ENCODE results near the gene ATP2A1.
"Not testable (repeated sequence)": the region's sequence is repeated elsewhere in the genome, so short reads cannot be mapped to it uniquely, and the experiment has no call there.

Gene ATP2A1

DNA sequence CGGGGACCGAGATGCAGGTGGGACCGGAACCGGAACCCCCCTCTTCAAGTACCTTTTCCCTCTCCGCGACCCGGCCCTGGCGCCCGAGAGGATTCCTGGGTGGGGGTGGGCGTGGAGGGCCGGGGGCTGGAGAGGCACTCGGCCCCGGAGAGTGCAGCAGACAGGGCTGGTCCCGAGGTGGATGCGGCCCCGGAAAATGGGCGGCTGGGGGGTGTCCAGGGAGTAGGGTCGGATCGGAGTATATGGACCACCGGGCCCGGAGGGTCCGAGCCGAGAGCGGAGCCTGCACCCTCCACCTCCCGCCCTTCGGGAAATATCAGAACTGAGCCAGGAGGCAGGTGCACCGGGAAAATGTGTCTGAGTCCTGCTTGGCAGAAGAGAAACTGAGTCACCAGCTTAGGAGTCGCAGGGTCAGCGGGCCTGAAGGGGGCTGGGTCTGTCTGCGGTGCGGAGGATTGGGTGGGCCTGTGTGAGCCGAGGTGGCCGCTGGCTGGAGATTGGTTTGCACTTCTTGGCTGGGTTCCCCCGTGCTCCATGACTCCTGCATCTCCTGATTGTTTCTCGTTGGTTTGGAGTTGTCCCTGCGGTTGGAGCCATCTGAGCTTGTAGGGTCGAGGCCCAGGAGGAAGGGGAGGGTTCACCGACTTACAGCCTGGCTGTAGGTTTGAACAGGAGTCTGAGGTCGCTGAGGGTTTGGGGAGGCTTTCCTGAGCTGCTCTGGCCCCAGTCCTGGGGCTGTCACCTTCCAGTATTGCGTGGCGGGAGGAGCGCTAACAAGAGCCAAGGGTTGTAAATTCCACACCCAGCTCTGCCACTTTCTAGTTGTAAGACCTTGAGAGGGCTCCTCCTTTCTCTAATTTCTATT lies 14.1 kb upstream of the ATP2A1 start:
- DNase-seq: no peak

DNA sequence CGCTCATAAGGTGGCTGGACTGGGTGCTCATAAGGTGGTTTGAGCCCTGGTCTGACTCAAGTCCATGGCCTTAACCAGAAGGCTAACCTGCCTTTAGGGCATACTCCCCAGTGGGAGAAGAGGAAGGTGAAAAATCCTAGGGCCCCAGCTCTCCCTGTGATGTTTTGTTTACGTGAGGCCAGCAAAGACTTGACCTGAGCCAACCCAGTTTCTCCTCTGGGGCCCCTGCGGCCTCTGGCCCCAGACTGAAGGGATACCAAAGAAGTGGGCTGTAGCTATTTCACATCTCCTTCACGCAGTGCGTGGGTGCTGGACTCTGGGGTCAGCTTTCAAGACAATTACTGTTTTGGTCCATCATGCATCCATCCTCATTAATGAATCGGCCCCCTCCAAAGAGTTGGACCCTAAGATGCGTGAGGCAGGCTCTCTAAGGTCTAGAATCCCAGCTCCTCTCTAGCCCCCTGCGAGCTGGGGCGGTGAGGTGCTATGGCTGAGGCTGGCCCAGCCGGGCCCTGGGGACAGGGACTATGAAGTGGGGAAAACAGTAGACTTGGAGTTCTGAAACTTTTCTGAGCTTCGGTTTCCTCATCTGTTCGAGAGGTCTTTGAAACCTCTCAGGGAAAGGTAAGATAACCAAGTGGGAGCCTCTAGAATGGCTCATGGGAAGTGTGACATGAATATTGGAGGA lies 13.1 kb upstream of the ATP2A1 start:
- DNase-seq: no peak

DNA sequence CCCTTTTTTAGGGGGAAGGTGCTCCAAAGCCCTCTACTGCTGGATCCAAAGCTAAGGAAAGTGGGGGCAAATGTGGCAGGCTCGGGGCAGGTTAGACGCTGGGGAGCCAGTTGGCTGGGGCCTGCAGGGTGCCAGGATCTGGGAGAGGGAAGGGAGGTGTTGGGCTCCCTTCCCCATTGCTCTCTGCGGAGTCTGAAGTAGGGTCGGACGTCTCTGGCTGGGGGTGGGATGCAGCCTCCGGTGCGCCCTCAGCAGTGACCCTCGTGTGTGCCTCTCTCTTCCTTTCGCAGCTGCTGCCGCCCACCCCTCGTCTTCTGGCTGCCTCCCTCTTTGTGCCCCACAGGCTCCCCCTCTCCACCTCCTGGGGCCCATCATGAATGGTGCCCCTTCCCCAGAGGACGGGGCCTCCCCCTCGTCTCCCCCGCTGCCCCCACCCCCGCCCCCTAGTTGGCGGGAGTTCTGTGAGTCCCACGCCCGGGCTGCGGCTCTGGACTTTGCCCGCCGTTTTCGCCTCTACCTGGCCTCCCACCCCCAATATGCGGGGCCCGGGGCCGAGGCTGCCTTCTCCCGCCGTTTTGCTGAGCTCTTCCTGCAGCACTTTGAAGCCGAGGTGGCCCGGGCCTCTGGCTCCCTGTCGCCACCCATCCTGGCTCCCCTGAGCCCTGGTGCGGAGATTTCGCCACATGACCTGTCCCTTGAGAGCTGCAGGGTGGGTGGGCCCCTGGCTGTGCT lies 12.4 kb upstream of the ATP2A1 start:
- DNase-seq: no peak

DNA sequence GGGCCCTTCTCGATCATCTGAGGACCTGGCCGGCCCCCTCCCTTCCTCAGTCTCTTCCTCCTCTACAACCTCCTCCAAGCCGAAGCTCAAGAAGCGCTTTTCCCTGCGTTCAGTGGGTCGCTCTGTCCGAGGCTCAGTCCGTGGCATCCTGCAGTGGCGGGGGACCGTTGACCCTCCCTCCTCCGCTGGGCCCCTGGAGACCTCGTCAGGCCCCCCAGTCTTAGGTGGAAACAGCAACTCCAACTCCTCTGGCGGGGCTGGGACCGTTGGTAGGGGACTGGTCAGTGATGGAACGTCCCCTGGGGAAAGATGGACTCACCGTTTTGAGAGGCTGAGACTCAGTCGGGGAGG lies 11.9 kb upstream of the ATP2A1 start:
- no peak for DNase-seq

DNA sequence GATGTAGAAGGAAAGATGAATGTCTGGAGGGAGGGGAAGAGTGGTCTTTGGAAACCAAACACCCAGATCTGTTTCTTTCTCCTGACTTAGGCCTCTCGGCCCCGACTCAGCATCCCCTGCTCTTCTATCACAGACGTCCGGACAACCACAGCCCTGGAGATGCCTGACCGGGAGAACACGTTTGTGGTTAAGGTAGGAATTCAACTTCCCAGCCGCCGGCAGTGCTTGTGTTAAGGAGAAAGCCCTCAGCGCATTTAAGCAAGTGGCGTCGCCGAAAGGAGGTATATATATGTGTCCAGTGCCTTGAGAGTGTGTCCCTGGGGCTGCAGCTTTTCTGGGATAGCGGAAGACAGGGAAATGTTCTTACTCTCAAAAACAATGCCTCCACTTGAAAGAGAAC lies 11.0 kb upstream of the ATP2A1 start:
- DNase-seq: no peak

DNA sequence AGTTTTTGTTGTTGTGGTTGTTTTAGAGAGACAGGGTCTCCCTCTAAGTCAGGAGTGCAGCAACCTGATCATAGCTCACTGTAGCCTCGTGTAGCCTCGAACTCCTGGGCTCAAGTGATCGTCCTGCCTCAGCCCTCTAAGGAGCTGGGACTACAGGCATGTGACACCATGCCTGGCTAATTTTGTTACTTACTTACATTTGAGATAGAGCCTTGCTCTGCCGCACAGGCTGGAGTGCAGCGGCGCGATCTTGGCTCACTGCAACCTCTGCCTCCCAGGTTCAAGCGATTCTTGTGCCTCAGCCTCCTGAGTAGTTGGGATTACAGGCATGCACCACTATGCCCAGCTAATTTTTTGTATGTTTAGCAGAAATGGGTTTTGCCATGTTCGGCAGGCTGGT lies 10.6 kb upstream of the ATP2A1 start:
- DNase-seq: not testable (repeated sequence)

DNA sequence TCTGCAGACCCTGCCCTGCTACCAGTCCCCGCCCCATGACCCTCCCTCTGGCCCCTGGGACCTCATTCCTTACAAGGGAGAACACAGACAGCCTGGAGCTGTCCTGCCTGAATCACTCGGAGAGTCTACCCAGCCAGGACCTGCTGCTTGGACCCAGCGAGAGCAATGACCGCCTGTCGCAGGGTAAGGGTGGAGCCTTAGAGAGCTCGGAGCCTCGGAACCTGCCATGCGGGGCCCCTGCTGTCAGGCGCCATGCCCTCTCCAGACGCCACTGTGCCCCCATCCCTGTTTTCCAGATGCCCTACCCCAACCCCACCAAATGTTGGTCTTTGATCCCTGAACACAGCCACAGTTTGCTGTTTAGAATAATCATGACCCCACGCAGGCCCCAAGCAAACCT lies 9.1 kb upstream of the ATP2A1 start:
- no peak for DNase-seq

DNA sequence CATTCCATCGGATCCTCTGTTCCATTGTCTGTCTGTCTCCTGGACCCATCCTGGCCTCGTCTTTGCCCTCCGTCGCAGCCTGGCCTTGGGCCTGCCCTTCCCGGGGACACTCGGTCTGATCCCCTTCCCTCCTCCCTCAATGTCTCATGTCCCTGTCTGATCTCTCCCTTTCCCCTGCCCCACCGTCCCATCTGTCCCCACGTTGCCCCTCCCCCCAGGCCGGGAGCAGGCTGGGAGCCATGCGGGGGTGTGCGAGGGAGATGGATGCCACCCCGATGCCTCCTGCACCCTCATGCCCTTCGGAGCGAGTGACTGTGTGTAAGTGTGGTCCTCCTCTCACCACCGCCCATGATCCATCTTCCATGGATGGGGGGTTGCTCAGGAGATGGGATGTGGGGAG lies 5.3 kb upstream of the ATP2A1 start:
- no peak for DNase-seq

DNA sequence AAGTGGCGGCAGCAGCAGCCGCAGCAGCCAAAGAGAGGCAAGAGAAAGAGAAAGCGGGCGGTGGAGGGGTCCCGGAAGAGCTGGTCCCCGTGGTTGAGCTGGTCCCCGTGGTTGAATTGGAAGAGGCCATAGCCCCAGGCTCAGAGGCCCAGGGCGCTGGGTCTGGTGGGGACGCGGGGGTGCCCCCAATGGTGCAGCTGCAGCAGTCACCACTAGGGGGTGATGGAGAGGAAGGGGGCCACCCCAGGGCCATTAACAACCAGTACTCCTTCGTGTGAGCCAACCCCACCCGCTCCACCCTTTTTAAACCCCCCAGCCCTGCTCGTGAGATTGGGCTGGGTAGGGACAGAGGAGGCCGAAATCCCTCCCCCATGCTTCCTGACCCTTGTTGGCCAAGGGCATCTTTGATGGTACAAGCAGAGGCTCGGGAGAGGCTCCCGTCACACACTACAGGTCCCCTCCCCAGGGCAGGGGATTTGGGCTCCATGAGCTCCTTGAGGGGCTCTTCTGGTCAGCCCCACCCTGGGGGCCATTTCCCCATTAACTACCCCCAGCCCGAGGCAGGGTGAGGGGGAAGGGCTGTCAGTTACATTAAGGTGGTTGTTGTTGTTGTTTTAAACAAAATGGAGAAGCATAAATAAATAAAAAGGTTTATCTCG lies 4.6 kb upstream of the ATP2A1 start:
- DNase-seq: peak; percentile 72

DNA sequence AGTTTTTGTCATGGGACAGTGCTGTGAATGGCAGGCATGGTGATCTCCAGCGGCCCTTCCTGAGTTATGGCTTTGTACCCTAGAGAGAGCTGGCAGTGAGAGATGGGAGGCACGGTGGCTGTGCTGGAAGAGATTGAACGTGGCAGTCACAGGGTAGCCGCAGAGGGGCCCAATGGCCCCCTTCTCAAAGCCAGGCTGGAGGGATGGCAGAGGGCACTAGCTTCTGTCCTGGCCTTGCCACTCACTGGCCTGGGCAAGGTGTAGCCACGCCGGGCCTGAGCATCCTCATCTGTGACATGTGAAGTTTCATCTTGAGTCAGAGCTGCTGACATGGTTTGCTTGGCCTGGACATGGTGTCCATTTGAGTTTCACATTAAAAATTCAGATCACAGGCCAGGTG lies 3.9 kb upstream of the ATP2A1 start:
- no peak for DNase-seq

DNA sequence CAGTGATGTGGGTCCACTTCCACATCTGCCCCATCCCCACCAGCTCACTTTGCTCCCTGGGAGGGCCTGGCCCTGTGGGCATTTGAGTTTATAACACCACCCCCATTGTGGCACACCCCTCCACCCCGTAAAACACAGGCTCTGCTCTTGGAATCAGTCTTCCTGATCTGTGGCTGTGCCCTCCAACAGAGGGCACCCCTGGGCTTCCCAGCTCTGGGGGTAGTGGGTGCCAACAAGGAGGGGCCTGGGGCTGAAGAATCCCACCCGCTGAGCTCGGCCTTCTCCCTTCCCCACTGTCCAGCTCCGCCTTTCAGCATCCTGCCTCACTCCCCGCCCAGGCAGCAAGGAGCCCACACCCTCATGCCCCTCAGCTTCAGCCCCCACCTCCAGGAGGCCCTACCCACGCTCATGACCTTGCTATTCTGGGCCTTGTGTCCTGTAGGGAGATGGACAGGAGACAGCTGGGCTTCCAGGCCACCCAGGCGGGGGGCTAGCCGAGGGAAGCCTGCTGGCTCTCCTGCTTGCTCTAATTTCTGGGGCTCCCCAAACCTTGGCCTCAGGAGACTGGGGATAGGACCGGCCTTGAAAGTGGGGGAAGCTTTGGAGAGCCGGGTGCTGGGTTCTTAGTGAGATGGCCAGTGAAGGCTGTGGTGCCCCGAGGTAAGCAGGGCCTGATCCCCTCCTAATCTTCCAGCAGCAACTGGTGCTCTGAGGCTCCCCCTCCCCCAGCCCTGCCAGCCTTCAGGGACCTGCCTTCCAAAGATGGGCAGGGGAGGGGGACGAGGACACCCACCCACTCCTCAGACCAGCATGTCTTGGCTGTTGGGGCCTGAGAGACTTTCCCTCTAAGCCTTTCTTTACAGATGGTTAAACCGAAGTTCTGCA lies 2.9 kb upstream of the ATP2A1 start:
- DNase-seq: no peak

DNA sequence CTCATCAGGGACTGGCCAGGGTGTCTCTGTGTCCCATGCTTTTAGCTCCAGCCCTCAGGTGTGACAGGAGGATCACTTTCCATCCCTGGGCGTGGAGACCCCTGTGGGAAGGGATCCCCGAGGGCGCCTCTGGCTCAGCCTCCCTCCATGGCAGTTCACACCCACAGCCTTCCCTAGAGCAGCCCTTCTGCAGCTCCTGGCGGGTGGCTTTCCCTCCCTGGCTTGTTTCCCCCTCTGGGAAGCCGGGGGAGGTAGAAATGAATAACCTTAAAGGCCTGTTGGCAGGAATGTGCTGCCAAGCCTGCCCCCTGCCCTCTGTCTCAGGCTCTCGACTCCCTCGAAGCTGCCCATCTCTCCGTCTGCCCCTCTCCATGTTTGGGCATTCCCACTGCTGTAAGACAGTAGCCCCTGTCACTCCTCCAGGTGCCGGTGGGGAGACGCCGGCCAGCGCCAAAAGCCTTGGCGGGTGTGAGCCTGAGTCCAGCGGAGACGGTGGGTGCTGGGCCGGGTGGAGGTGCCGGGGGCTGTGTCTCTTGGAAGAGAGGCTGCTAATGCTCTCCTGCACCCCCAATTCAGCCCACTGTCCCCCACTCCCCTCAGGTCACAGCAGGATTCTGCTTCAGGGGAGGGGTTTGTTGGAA lies 2.1 kb upstream of the ATP2A1 start:
- DNase-seq: no peak

DNA sequence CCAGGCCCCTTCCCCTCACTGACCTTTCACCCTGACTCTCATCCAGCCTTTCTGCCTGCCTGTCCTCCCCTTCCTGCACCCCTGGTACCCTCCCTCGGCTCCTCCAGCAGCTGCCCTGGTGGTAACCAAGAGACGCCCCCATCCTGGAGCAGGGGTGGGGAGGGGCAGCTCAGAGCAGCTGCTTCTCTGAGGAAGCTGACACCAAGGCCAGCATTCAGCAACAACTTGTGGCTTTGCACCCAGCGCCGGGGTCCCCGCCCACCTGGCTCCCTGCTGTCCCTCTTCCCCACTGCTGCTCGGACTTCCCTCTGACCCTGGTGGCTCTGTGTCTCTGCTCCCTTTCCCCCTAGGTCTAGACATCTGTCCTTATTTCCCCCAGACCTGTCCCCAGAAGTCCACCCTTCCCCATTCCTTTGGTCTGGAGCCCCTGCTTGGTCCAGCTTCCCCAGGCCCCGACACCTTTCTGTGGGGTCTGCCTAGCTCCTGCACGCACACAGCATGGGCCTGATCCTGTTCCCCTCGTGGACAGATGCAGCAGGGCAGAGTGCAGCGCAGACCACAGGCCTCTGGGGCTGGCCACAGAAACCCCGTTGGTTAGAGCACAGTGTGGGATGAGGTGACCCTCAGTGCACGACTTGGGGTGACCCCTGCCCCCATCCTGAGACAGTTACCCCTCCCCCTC lies 1.2 kb upstream of the ATP2A1 start:
- no peak for DNase-seq

DNA sequence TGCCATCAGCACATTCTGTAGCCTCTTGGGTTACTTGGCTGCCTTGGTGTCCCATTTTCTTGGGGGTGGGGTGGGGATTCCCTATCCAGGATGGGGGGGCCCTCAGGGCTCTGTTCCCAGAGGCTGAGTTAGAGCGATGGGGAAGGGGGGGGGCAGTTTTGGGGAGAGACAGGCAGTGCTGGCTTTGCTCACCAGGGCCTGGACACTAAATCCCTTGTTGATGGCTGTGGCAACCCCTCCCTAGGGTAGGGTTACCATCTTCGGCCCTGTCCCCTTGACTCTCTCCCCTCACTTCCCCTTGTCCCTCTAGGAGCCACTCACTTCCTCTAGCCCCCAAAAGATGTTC lies 660 bp upstream of the ATP2A1 start:
- no peak for DNase-seq

DNA sequence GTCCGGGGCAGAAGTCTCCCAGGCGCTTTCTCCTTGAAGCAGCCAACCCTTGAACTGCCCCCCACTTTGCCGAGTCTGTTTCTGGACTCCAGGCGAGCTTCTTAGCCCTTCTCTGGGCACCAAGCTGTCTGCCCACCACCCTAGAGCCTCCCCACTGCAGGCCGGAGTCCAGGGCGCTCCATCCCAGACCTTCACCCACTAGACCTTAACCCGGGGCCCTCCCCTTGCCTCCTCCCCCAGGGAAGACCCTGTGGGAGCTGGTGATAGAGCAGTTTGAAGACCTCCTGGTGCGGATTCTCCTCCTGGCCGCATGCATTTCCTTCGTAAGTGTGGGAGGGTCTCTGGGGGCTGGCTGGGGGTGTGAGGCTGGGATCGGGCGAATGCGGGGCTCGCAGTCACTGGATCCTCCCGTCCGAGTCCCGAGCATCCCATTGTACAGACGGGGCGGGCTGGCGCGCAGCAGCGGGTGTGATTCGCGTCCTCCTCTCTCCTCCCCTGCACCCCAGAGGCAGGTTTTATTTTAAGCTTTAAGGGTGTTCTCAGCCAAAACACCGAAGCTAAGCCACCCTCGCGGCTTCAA lies 1.1 kb downstream of the ATP2A1 start:
- DNase-seq: no peak

DNA sequence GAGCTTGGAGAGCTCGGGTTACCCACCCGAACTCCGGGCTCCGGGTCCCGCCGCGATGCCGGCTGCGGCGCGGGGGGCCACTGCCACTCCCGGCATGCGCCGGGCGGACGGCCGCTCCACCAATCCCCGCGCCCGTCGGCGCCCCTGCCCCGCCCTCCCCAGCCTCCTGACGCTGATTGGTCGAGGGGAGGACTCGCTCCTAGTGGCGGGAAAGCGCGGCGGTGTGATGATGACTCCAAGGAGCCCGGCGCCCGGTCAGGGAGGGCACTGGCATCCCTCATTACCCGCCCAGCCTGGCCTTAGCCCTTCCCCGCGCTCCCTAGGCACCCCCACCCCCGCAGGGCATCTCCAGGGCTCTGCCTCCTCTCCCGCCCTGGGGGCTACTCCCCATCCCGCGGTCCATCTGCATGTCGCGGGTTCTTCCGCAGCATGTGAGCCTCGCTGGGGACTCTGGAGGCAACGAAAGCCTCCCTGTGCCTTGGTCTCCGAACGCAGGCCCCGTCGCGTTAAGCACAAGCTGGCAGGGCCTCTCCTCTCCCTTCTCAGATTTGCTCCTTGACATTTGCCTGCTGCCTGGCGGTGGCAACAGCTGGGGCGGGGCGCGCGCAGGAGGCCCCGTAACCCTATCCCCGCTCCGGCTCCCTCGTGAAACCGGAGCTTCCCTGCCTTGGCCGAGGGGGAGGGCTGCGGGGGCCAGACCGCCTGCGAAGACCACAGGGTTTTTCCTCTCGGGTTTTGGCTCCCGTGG lies 1.7 kb downstream of the ATP2A1 start:
- DNase-seq: peak; percentile 91

DNA sequence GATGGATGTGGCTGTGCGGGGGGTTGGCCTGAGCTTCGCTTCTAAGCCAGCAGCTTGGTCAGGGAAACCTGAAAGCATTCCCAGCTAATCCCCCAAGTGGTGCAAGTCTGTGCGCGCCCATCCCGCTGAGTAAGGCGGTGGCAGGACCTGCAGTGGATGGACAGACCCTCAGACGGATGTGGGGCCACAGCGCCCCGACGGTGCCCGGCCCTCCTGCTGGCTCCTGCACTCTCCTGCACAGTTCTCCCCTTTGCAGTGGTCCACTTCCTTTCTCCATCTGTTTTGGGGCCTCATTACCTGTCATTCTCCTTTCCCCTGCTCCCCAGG lies 2.3 kb downstream of the ATP2A1 start:
- DNase-seq: no peak

DNA sequence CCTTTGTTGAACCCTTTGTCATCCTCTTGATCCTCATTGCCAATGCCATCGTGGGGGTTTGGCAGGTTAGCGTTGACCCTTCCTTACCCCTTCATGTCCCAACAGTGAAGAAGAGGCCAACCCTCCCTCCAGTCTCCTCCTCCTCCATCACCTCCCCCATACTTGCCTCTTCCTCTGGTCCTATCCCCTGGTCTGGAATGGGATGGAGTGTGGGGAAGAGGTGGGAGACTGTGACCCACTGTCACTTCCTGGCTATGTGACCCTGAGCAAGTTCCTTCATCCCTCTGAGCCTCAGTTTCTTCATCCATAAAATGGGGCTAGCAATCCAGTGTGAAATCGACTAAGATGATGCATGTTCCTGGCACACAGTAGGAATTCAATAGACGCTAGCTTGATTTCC lies 2.7 kb downstream of the ATP2A1 start:
- DNase-seq: no peak

DNA sequence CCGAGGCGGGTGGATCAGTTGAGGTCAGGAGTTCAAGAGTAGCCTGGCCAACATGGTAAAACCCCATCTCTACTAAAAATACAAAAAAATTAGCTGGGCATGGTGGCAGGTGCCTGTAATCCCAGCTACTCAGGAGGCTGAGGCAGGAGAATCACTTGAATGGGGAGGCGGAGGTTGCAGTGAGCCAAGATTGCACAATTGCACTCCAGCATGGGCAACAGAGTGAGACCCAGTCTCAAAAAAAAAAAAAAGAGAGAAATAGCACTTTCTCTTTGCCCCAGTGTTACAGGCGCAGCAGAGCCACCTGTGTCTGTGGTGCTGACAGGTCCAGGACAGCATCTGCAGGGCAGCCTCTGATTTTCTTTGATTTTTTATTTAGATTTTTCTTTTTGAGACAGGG lies 3.3 kb downstream of the ATP2A1 start:
- not testable (repeated sequence) for DNase-seq

DNA sequence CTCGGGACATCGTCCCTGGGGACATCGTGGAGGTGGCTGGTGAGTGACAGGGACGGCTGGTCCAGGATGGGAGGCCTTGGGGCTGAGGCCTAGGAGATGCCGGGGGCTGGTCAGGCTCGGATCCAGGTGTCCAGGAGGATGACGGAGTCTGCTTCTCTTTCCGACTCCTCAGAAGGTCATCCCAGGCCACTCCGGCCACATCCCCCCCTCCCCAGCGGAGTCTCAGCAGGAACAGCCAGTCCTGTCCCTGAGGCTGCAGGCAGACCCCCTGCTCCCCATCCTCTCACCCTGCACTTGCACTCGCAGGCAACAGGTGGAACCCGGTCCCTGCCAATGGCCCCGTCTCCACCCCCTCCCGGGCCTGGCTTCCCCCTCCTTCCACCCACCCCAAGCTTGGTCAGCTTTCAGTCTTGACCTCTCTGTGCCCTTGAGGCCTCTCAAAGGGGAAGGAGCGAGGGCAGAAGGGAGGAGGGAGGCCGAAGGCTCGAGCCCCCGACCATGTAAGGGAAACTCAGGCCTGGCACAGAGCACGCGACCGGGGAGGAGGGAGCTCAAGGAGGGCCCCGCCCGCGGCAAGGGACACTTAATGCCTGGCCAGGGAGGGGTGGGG lies 4.4 kb downstream of the ATP2A1 start:
- no peak for DNase-seq
